Mesenchymal stem cell (in vitro differentiated cells and primary cell): ENCODE results near the gene H1-8.

Experiments used
- DNase-seq: peaks from one replicate; pipeline ENCODE4 v3.0.0-alpha.2; 2013
- H2AFZ ChIP-seq: one replicate; pipeline ENCODE4 v1.6.1; 2013; ENCODE audit warnings: low read depth, mild to moderate bottlenecking, control low read depth, inconsistent platforms, low read length, moderate library complexity
- H2AK5ac ChIP-seq: 2 replicates; pipeline ENCODE4 v1.6.1; 2013; ENCODE audit warnings: low read length, moderate library complexity, mild to moderate bottlenecking, inconsistent platforms; ENCODE audit not compliant: severe bottlenecking
- H2BK120ac ChIP-seq: one replicate; pipeline ENCODE4 v1.6.1; 2013; ENCODE audit warnings: low read depth, mild to moderate bottlenecking, inconsistent platforms, low read length, moderate library complexity
- H2BK12ac ChIP-seq, 2 experiments: one replicate each; pipeline ENCODE4 v1.6.1; 2013; ENCODE audit warnings: inconsistent platforms in 2 of 2, low read length in 2 of 2, mild to moderate bottlenecking in 2 of 2, moderate library complexity in 2 of 2, control low read depth in 1 of 2
- H2BK15ac ChIP-seq: one replicate; pipeline ENCODE4 v1.6.1; 2013; ENCODE audit warnings: mild to moderate bottlenecking, low read depth, inconsistent platforms; ENCODE audit not compliant: poor library complexity, severe bottlenecking
- H2BK5ac ChIP-seq: 2 replicates; pipeline ENCODE4 v1.6.1; 2013; ENCODE audit warnings: low read depth, mild to moderate bottlenecking, low read length, control low read depth, inconsistent platforms; ENCODE audit not compliant: poor library complexity, severe bottlenecking
- H3K14ac ChIP-seq, 2 experiments: one replicate each; pipeline ENCODE4 v1.6.1; 2013; ENCODE audit warnings: inconsistent platforms in 2 of 2, low read length in 2 of 2, control low read depth in 1 of 2, mild to moderate bottlenecking in 1 of 2, moderate library complexity in 1 of 2
- H3K18ac ChIP-seq, 2 experiments: one replicate each; pipeline ENCODE4 v1.6.1; 2013; ENCODE audit warnings: inconsistent platforms in 2 of 2, low read length in 2 of 2, control low read depth in 1 of 2, low read depth in 1 of 2, mild to moderate bottlenecking in 1 of 2
- H3K23ac ChIP-seq, 2 experiments: one replicate each; pipeline ENCODE4 v1.6.1; 2013; ENCODE audit warnings: inconsistent platforms in 2 of 2, low read length in 2 of 2, mild to moderate bottlenecking in 2 of 2, moderate library complexity in 2 of 2, control low read depth in 1 of 2
- H3K27ac ChIP-seq: 2 replicates; pipeline ENCODE4 v1.5.1; 2013; ENCODE audit warnings: mild to moderate bottlenecking, moderate library complexity, low read length, control low read depth, inconsistent platforms; ENCODE audit not compliant: poor library complexity, severe bottlenecking
- H3K27me3 ChIP-seq, 2 experiments: 2 replicates each; pipeline versions ENCODE4 v1.6.1 to v1.7.0; 2013; ENCODE audit warnings: low read length in 2 of 2, mild to moderate bottlenecking in 2 of 2, moderate library complexity in 2 of 2, control low read depth in 1 of 2, inconsistent platforms in 1 of 2; ENCODE audit not compliant: control insufficient read depth in 1 of 2, insufficient read depth in 1 of 2
- H3K36me3 ChIP-seq, 2 experiments: 2 replicates each; pipeline versions ENCODE4 v1.6.1 to v1.7.0; 2013; ENCODE audit warnings: low read length in 2 of 2, control low read depth in 1 of 2, inconsistent platforms in 1 of 2, low read depth in 1 of 2, mild to moderate bottlenecking in 1 of 2; ENCODE audit not compliant: insufficient read depth in 2 of 2, control insufficient read depth in 1 of 2
- H3K4ac ChIP-seq, 2 experiments: one replicate each; pipeline ENCODE4 v1.6.1; 2013; ENCODE audit warnings: inconsistent platforms in 2 of 2, low read length in 2 of 2, mild to moderate bottlenecking in 2 of 2, moderate library complexity in 2 of 2, control low read depth in 1 of 2, low read depth in 1 of 2
- H3K4me1 ChIP-seq: 2 replicates; pipeline ENCODE4 v1.6.1; 2013; ENCODE audit warnings: low read depth, low read length, control low read depth; ENCODE audit not compliant: control insufficient read depth, insufficient read depth
- H3K4me2 ChIP-seq: 2 replicates; pipeline ENCODE4 v1.6.1; 2013; ENCODE audit warnings: low read length, mild to moderate bottlenecking, inconsistent platforms; ENCODE audit not compliant: poor library complexity, severe bottlenecking
- H3K4me3 ChIP-seq, 2 experiments: 2 replicates each; pipeline versions ENCODE4 v1.5.1 to v1.7.0; 2013; ENCODE audit warnings: low read length in 2 of 2, mild to moderate bottlenecking in 2 of 2, control low read depth in 1 of 2, low read depth in 1 of 2; ENCODE audit not compliant: insufficient read depth in 1 of 2
- H3K79me1 ChIP-seq: replicated peaks from 2 replicates; pipeline ENCODE4 v1.6.1; 2013; ENCODE audit warnings: mild to moderate bottlenecking, control low read depth, low read length, inconsistent platforms; ENCODE audit not compliant: poor library complexity, severe bottlenecking
- H3K9ac ChIP-seq: 2 replicates; pipeline ENCODE4 v1.7.0; 2013; ENCODE audit warnings: mild to moderate bottlenecking, low read length, moderate library complexity
- H3K9me3 ChIP-seq: 2 replicates; pipeline ENCODE4 v1.7.0; 2013; ENCODE audit warnings: mild to moderate bottlenecking, low read length; ENCODE audit not compliant: control insufficient read depth
- H4K8ac ChIP-seq: one replicate; pipeline ENCODE4 v1.6.1; 2013; ENCODE audit warnings: inconsistent platforms, mild to moderate bottlenecking, low read length, moderate library complexity
- H4K91ac ChIP-seq: one replicate; pipeline ENCODE4 v1.6.1; 2013; ENCODE audit warnings: mild to moderate bottlenecking, low read length, inconsistent platforms
- WGBS: methylation state at CpG from one replicate; pipeline ENCODE4 v1.1.7; 2013; ENCODE audit warnings: mixed read lengths; 5-methylcytosine and 5-hydroxymethylcytosine counted together

The H1-8 gene

DNA sequence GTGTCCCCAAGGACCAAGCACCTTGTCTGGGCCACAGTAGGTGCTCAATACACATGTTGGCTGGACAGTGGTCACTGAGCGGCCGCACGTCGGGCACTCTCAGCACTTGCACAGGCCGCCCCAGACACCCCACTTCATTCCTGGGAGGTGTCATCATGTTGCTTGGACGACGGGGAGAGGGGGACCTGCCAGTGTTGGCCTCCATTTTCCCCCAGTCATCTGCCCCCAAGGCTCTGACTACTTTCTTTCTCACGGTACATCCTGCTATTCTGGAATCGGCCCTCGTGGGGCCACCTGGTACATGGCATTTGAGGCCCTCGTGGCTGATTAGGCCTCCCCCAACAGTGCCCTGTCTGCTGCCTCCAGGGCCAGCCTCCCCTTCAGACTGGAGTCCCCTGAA is 15.7 kb upstream of the H1-8 start:
- Histone ChIP-seq H2AFZ (no peak overlapping the region), H2BK120ac (no peak overlapping the region), H3K14ac (no peak overlapping the region), H4K91ac (no peak overlapping the region), H3K9ac (no peak overlapping the region), H3K23ac (no peak overlapping the region), H3K27ac (no peak overlapping the region), H3K79me1 (no peaks in the 10 kb centered on the region), H3K4me3 (no peak overlapping the region), H2AK5ac (no peak overlapping the region), H2BK15ac (no peak overlapping the region), H3K18ac (no peak overlapping the region), H3K27me3 (no peaks in the 10 kb centered on the region), H2BK5ac (no peak overlapping the region), H2BK12ac (no peak overlapping the region), H3K36me3 (no peaks in the 10 kb centered on the region), H3K9me3 (no peaks in the 10 kb centered on the region), H4K8ac (no peak overlapping the region), H3K4me1 (peaks cover 38% of the 10 kb centered on the region), H3K4ac (no peak overlapping the region), H3K4me2 (no peak overlapping the region)
- 97% methylated on average over 11 of the region's 11 CpGs for WGBS
- DNase-seq, result no peak

DNA sequence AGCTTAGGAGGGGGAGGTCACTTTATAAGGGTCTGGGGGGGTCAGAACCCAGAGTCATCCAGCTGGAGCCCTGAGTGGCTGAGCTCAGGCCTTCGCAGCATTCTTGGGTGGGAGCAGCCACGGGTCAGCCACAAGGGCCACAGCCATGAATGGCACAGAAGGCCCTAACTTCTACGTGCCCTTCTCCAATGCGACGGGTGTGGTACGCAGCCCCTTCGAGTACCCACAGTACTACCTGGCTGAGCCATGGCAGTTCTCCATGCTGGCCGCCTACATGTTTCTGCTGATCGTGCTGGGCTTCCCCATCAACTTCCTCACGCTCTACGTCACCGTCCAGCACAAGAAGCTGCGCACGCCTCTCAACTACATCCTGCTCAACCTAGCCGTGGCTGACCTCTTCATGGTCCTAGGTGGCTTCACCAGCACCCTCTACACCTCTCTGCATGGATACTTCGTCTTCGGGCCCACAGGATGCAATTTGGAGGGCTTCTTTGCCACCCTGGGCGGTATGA is 14.3 kb upstream of the H1-8 start, which contains the start of gene RHO:
Gene RHO, plus strand, starts transcription at position 51 of the 512 bp plus-strand sequence. Its CDS starts 95 bp downstream, at position 146.
- Histone ChIP-seq H4K8ac (no peak within 1 kb of the TSS), H3K9ac (no peak within 1 kb of the TSS), H2BK12ac (peak within 1 kb of the TSS in 1 of 2 experiments; percentile 28), H3K4me1 (peaks cover 41% of the 10 kb centered on the region), H3K79me1 (no peaks in the 10 kb centered on the region), H2BK15ac (no peak within 1 kb of the TSS), H3K4me2 (no peak within 1 kb of the TSS), H2AFZ (no peak within 1 kb of the TSS), H3K18ac (no peak within 1 kb of the TSS), H3K4me3 (no peak within 1 kb of the TSS), H2AK5ac (peak within 1 kb of the TSS; percentile 31), H3K27me3 (no peaks in the 10 kb centered on the region), H4K91ac (peak within 1 kb of the TSS; percentile 28), H2BK5ac (no peak within 1 kb of the TSS), H3K4ac (no peak within 1 kb of the TSS), H2BK120ac (no peak within 1 kb of the TSS), H3K14ac (no peak within 1 kb of the TSS), H3K23ac (no peak within 1 kb of the TSS), H3K27ac (no peak within 1 kb of the TSS), H3K36me3 (no peaks in the 10 kb centered on the region), H3K9me3 (no peaks in the 10 kb centered on the region)
- WGBS, result 97% methylated on average over 17 of the region's 18 CpGs
- DNase-seq, result no peak

DNA sequence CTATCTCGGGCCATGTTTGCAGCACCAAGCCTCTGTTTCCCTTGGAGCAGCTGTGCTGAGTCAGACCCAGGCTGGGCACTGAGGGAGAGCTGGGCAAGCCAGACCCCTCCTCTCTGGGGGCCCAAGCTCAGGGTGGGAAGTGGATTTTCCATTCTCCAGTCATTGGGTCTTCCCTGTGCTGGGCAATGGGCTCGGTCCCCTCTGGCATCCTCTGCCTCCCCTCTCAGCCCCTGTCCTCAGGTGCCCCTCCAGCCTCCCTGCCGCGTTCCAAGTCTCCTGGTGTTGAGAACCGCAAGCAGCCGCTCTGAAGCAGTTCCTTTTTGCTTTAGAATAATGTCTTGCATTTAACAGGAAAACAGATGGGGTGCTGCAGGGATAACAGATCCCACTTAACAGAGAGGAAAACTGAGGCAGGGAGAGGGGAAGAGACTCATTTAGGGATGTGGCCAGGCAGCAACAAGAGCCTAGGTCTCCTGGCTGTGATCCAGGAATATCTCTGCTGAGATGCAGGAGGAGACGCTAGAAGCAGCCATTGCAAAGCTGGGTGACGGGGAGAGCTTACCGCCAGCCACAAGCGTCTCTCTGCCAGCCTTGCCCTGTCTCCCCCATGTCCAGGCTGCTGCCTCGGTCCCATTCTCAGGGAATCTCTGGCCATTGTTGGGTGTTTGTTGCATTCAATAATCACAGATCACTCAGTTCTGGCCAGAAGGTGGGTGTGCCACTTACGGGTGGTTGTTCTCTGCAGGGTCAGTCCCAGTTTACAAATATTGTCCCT is 13.4 kb upstream of the H1-8 start:
- Histone ChIP-seq H3K4me1 (peaks cover 48% of the 10 kb centered on the region), H3K9ac (no peak overlapping the region), H3K18ac (peak overlapping the region in 1 of 2 experiments; percentile 14), H3K4ac (peak overlapping the region; percentile 10 to 24), H2AK5ac (peak overlapping the region; percentile 53), H3K23ac (no peak overlapping the region), H3K4me3 (no peak overlapping the region), H3K14ac (no peak overlapping the region), H3K4me2 (no peak overlapping the region), H4K8ac (peak overlapping the region; percentile 35), H2BK5ac (no peak overlapping the region), H2BK120ac (no peak overlapping the region), H3K36me3 (no peaks in the 10 kb centered on the region), H3K9me3 (no peaks in the 10 kb centered on the region), H3K27me3 (no peaks in the 10 kb centered on the region), H3K27ac (peak overlapping the region; percentile 31), H3K79me1 (no peaks in the 10 kb centered on the region), H2BK15ac (peak overlapping the region; percentile 30), H4K91ac (peak overlapping the region; percentile 25), H2AFZ (no peak overlapping the region), H2BK12ac (peak overlapping the region; percentile 6 to 7)
- WGBS, result 96% methylated on average over 11 of the region's 12 CpGs
- DNase-seq, result no peak

DNA sequence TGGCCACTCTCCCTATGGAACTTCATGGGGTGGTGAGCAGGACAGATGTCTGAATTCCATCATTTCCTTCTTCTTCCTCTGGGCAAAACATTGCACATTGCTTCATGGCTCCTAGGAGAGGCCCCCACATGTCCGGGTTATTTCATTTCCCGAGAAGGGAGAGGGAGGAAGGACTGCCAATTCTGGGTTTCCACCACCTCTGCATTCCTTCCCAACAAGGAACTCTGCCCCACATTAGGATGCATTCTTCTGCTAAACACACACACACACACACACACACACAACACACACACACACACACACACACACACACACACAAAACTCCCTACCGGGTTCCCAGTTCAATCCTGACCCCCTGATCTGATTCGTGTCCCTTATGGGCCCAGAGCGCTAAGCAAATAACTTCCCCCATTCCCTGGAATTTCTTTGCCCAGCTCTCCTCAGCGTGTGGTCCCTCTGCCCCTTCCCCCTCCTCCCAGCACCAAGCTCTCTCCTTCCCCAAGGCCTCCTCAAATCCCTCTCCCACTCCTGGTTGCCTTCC is 12.7 kb upstream of the H1-8 start:
- H4K8ac ChIP-seq, result peak overlapping the region; percentile 33
- peak; percentile 28 for DNase-seq
- H3K27me3 ChIP-seq, result no peaks in the 10 kb centered on the region
- no peaks in the 10 kb centered on the region for H3K36me3 ChIP-seq
- no peak overlapping the region for H2BK120ac ChIP-seq
- peak overlapping the region in 1 of 2 experiments; percentile 8 for H3K14ac ChIP-seq
- H3K18ac ChIP-seq, result peak overlapping the region in 1 of 2 experiments; percentile 76
- no peak overlapping the region for H2BK15ac ChIP-seq
- H3K4me1 ChIP-seq, result peaks cover 45% of the 10 kb centered on the region
- no peaks in the 10 kb centered on the region for H3K9me3 ChIP-seq
- no peak overlapping the region for H2BK5ac ChIP-seq
- H3K4ac ChIP-seq, result peak overlapping the region in 1 of 2 experiments; percentile 5
- H2AK5ac ChIP-seq, result no peak overlapping the region
- peak overlapping the region in 1 of 2 experiments; percentile 11 for H2BK12ac ChIP-seq
- H3K79me1 ChIP-seq, result no peaks in the 10 kb centered on the region
- peak overlapping the region; percentile 25 for H4K91ac ChIP-seq
- H3K27ac ChIP-seq, result peak overlapping the region; percentile 31
- H3K9ac ChIP-seq, result no peak overlapping the region
- no peak overlapping the region for H2AFZ ChIP-seq
- 34% methylated on average over 6 of the region's 6 CpGs for WGBS
- H3K23ac ChIP-seq, result no peak overlapping the region
- no peak overlapping the region for H3K4me2 ChIP-seq
- no peak overlapping the region for H3K4me3 ChIP-seq
